ENCODE data around the gene PPP1R17. TPM values are rescaled to one million over a fixed set of nuclear protein-coding genes. Genes with fewer than 3 reads are reported as not detected.

Gene PPP1R17
- total RNA-seq, 2 experiments from 2014 or later, result not detected

DNA sequence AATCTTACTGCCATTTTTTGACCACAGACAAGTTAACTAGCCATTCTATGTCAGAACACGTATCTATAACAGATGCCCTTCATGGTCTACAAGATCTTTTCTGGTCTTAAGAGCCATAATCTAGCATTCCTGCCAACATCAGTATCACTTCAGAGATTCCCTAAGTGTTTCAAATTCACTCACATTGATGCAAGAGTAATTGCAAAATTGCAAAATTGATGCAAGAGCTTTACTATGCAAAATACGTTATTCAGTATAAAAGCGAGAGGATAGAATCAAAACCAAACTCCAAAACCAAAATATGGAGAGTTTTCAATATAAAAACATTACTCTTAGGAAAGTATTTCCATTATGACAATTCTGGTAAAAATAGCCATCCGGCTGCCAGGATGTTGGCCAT lies 38.1 kb upstream of the PPP1R17 start:
- intact Hi-C loops (cut with micrococcal nuclease; ENCODE audit: unreplicated experiment), result no loop called here
- Histone ChIP-seq H3K9me3 (ENCODE audit: low read length) (no peaks in the 10 kb centered on the region), H3K9me2 (ENCODE audit: insufficient read depth, low read length) (no peaks in the 10 kb centered on the region), H3K36me3 (ENCODE audit: insufficient read depth, low read length) (no peaks in the 10 kb centered on the region), H3K4me1 (ENCODE audit: insufficient read depth, low read length, poor library complexity, severe bottlenecking) (no peaks in the 10 kb centered on the region), H3K4me2 (ENCODE audit: low read length) (no peak overlapping the region), H3K27ac (ENCODE audit: low read depth, low read length, poor library complexity, severe bottlenecking) (no peak overlapping the region), H3K4me3 (ENCODE audit: low read depth, low read length, poor library complexity, severe bottlenecking) (no peak overlapping the region), H4K20me1 (ENCODE audit: insufficient read depth, low read length) (no peaks in the 10 kb centered on the region), H2AFZ (ENCODE audit: low read length) (no peak overlapping the region), H3K79me2 (ENCODE audit: insufficient read depth, low read depth, low read length) (no peaks in the 10 kb centered on the region)
- TF ChIP-seq EZH2phosphoT487 (IDR thresholded peaks at IDR 0.05; ENCODE audit: borderline replicate concordance, low read depth, low read length), result no peak
- TF ChIP-seq, protein P1, sequence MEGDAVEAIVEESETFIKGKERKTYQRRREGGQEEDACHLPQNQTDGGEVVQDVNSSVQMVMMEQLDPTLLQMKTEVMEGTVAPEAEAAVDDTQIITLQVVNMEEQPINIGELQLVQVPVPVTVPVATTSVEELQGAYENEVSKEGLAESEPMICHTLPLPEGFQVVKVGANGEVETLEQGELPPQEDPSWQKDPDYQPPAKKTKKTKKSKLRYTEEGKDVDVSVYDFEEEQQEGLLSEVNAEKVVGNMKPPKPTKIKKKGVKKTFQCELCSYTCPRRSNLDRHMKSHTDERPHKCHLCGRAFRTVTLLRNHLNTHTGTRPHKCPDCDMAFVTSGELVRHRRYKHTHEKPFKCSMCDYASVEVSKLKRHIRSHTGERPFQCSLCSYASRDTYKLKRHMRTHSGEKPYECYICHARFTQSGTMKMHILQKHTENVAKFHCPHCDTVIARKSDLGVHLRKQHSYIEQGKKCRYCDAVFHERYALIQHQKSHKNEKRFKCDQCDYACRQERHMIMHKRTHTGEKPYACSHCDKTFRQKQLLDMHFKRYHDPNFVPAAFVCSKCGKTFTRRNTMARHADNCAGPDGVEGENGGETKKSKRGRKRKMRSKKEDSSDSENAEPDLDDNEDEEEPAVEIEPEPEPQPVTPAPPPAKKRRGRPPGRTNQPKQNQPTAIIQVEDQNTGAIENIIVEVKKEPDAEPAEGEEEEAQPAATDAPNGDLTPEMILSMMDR (conservative IDR thresholded peaks at IDR 0.05; ENCODE audit: low read length), result no peak
- BruUV-seq (replicated peaks), result no TSS peak
- no peak for DNase-seq (ENCODE audit: low spot score)
- CTCF ChIA-PET (ENCODE audit: unreplicated experiment), result no interaction called here
- POLR2A ChIA-PET, result interaction anchor here (0.9 kb wide), 1 partner anchor 8 kb away, joined by 4 read pairs; no protein-coding TSS in a partner anchor

GRCh38 chr7:31651234-31652062 lies 35.6 kb upstream of the PPP1R17 start:
- no peak overlapping the region for H3K27ac ChIP-seq (ENCODE audit: low read depth, low read length, poor library complexity, severe bottlenecking)
- H3K79me2 ChIP-seq (ENCODE audit: insufficient read depth, low read depth, low read length), result no peaks in the 10 kb centered on the region
- intact Hi-C loops (cut with micrococcal nuclease; ENCODE audit: unreplicated experiment), result no loop called here
- no peak overlapping the region for H2AFZ ChIP-seq (ENCODE audit: low read length)
- ChIA-PET POLR2A (no interaction called here), CTCF (ENCODE audit: unreplicated experiment) (no interaction called here)
- H3K4me2 ChIP-seq (ENCODE audit: low read length), result no peak overlapping the region
- no peaks in the 10 kb centered on the region for H3K36me3 ChIP-seq (ENCODE audit: insufficient read depth, low read length)
- no peak for TF ChIP-seq EZH2phosphoT487 (IDR thresholded peaks at IDR 0.05; ENCODE audit: borderline replicate concordance, low read depth, low read length)
- TF ChIP-seq, protein P1 (conservative IDR thresholded peaks at IDR 0.05; ENCODE audit: low read length), result no peak
- H4K20me1 ChIP-seq (ENCODE audit: insufficient read depth, low read length), result no peaks in the 10 kb centered on the region
- no peak for DNase-seq (ENCODE audit: low spot score)
- BruUV-seq (replicated peaks), result no TSS peak
- H3K9me3 ChIP-seq (ENCODE audit: low read length), result no peaks in the 10 kb centered on the region
- no peaks in the 10 kb centered on the region for H3K9me2 ChIP-seq (ENCODE audit: insufficient read depth, low read length)
- H3K4me3 ChIP-seq (ENCODE audit: low read depth, low read length, poor library complexity, severe bottlenecking), result no peak overlapping the region
- no peaks in the 10 kb centered on the region for H3K4me1 ChIP-seq (ENCODE audit: insufficient read depth, low read length, poor library complexity, severe bottlenecking)

GRCh38 chr7:31652063-31652326 lies 35.0 kb upstream of the PPP1R17 start:
- DNase-seq (ENCODE audit: low spot score), result no peak
- H3K27ac ChIP-seq (ENCODE audit: low read depth, low read length, poor library complexity, severe bottlenecking), result no peak overlapping the region
- no peak overlapping the region for H2AFZ ChIP-seq (ENCODE audit: low read length)
- no peaks in the 10 kb centered on the region for H3K9me2 ChIP-seq (ENCODE audit: insufficient read depth, low read length)
- no peak overlapping the region for H3K4me3 ChIP-seq (ENCODE audit: low read depth, low read length, poor library complexity, severe bottlenecking)
- H3K9me3 ChIP-seq (ENCODE audit: low read length), result no peaks in the 10 kb centered on the region
- BruUV-seq (replicated peaks), result no TSS peak
- no peaks in the 10 kb centered on the region for H3K4me1 ChIP-seq (ENCODE audit: insufficient read depth, low read length, poor library complexity, severe bottlenecking)
- H3K4me2 ChIP-seq (ENCODE audit: low read length), result no peak overlapping the region
- TF ChIP-seq, protein P1 (conservative IDR thresholded peaks at IDR 0.05; ENCODE audit: low read length), result no peak
- no peak for TF ChIP-seq EZH2phosphoT487 (IDR thresholded peaks at IDR 0.05; ENCODE audit: borderline replicate concordance, low read depth, low read length)
- ChIA-PET CTCF (ENCODE audit: unreplicated experiment) (no interaction called here), POLR2A (no interaction called here)
- H3K36me3 ChIP-seq (ENCODE audit: insufficient read depth, low read length), result no peaks in the 10 kb centered on the region
- intact Hi-C loops (cut with micrococcal nuclease; ENCODE audit: unreplicated experiment), result no loop called here
- no peaks in the 10 kb centered on the region for H3K79me2 ChIP-seq (ENCODE audit: insufficient read depth, low read depth, low read length)
- H4K20me1 ChIP-seq (ENCODE audit: insufficient read depth, low read length), result no peaks in the 10 kb centered on the region

Data from OCI-LY7 (cell line).